NB4 (cell line): ENCODE measurements around the gene GON4L.

ENCODE experiments used
- MAX ChIP-seq: IDR thresholded peaks from 2 replicates; pipeline ENCODE4 v1.6.1; 2011; ENCODE audit warnings: low read depth, low read length
- POLR2A ChIP-seq: IDR thresholded peaks from 2 replicates; pipeline ENCODE4 v1.6.1; 2011; ENCODE audit warnings: mild to moderate bottlenecking; ENCODE audit not compliant: insufficient read length; ENCODE audit errors: extremely low read depth
- TF ChIP-seq, protein P1 (sequence below): IDR thresholded peaks from one replicate; pipeline ENCODE4 v1.5.1; 2012; ENCODE audit warnings: low read depth, low read length

DNA sequence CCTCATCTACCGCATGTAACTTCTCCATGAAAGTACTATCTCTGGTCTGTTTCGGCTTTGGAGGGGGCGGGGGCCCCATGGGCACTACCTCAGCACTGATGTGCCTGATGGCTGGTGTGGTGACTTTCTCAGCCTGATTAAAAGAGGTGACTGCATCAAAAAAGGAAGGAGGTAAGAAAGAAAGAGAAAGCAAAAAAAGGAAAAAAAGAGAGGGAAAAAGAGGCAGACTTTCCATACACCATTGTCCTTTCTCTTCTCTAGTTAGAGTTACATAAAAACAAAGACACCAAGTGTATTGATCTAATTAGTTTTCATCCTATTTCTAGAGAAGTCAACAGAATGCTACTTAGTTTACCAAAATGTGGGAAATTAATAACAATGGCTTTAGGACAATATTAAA lies 43.3 kb downstream of the GON4L start:
- TF ChIP-seq, protein P1, sequence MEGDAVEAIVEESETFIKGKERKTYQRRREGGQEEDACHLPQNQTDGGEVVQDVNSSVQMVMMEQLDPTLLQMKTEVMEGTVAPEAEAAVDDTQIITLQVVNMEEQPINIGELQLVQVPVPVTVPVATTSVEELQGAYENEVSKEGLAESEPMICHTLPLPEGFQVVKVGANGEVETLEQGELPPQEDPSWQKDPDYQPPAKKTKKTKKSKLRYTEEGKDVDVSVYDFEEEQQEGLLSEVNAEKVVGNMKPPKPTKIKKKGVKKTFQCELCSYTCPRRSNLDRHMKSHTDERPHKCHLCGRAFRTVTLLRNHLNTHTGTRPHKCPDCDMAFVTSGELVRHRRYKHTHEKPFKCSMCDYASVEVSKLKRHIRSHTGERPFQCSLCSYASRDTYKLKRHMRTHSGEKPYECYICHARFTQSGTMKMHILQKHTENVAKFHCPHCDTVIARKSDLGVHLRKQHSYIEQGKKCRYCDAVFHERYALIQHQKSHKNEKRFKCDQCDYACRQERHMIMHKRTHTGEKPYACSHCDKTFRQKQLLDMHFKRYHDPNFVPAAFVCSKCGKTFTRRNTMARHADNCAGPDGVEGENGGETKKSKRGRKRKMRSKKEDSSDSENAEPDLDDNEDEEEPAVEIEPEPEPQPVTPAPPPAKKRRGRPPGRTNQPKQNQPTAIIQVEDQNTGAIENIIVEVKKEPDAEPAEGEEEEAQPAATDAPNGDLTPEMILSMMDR = no peak
- no peak for TF ChIP-seq MAX
- no peak for TF ChIP-seq POLR2A
